CD4-positive, alpha-beta memory T cell (primary cell): ENCODE results near the gene TPM4. TPM values are rescaled to one million over a fixed set of nuclear protein-coding genes. Genes with fewer than 3 reads are reported as not detected.
"Not testable (repeated sequence)": the region's sequence is repeated elsewhere in the genome, so short reads cannot be mapped to it uniquely, and the experiment has no call there.

Experiments
- CTCF ChIA-PET: fragments of 350-600 bp; sonication (Branson Sonifier 250); formaldehyde crosslinking; loops from one replicate; lab custom pipeline; 2021; ENCODE audit warnings: inconsistent platforms; ENCODE audit not compliant: partially characterized antibody; lab: Charles Lee
- POLR2A ChIA-PET: fragments of 350-600 bp; sonication (Branson Sonifier 250); formaldehyde crosslinking; loops from one replicate; lab custom pipeline; 2021; ENCODE audit not compliant: partially characterized antibody; lab: Charles Lee
- DNase-seq, 5 donors: peaks; one replicate each; pipeline versions ENCODE4 v3.0.0 to v3.0.0-alpha.2; 2020 to 2022; ENCODE audit warnings: mixed read lengths in 1 of 5
- H3K27ac ChIP-seq: one replicate; pipeline ENCODE4 v1.7.0; 2013; ENCODE audit warnings: low read depth, low read length
- H3K27me3 ChIP-seq: 2 replicates; pipeline ENCODE4 v1.7.0; 2013; ENCODE audit warnings: mild to moderate bottlenecking, low read length, moderate library complexity; ENCODE audit not compliant: insufficient read depth
- H3K36me3 ChIP-seq: 2 replicates; pipeline ENCODE4 v1.7.0; 2013; ENCODE audit warnings: mild to moderate bottlenecking, low read length, moderate library complexity; ENCODE audit not compliant: insufficient read depth
- H3K4me1 ChIP-seq: 2 replicates; pipeline ENCODE4 v1.7.0; 2013; ENCODE audit warnings: mild to moderate bottlenecking, low read length, moderate library complexity; ENCODE audit not compliant: insufficient read depth
- H3K4me3 ChIP-seq, 2 donors: one replicate each; pipeline ENCODE4 v1.7.0; 2013; ENCODE audit warnings: low read length in 2 of 2, mild to moderate bottlenecking in 1 of 2
- H3K9me3 ChIP-seq, 2 donors: one replicate each; pipeline ENCODE4 v1.7.0; 2013; ENCODE audit warnings: low read length in 2 of 2, control low read depth in 1 of 2; ENCODE audit not compliant: control insufficient read depth in 1 of 2
- H3K27ac Mint-ChIP-seq, 7 donors: one replicate each; pipeline ENCODE4 v1.8.0; 2020 to 2021; ENCODE audit warnings: mixed read lengths in 7 of 7, mild to moderate bottlenecking in 6 of 7, inconsistent platforms in 3 of 7, moderate library complexity in 3 of 7
- H3K27me3 Mint-ChIP-seq, 2 donors: one replicate each; pipeline ENCODE4 v1.8.0; 2020 to 2021; ENCODE audit warnings: mixed read lengths in 2 of 2
- H3K36me3 Mint-ChIP-seq, 2 donors: one replicate each; pipeline ENCODE4 v1.8.0; 2020 to 2021; ENCODE audit warnings: mixed read lengths in 2 of 2, inconsistent platforms in 1 of 2, mild to moderate bottlenecking in 1 of 2
- H3K4me1 Mint-ChIP-seq, 4 donors: one replicate each; pipeline ENCODE4 v1.8.0; 2020 to 2021; ENCODE audit warnings: mixed read lengths in 4 of 4, mild to moderate bottlenecking in 1 of 4
- H3K4me3 Mint-ChIP-seq, 8 donors: one replicate each; pipeline ENCODE4 v1.8.0; 2020 to 2021; ENCODE audit warnings: mixed read lengths in 8 of 8, mild to moderate bottlenecking in 7 of 8, moderate library complexity in 6 of 8, inconsistent platforms in 3 of 8
- H3K9me3 Mint-ChIP-seq, 8 donors: one replicate each; pipeline ENCODE4 v1.8.0; 2020 to 2021; ENCODE audit warnings: mixed read lengths in 8 of 8, mild to moderate bottlenecking in 5 of 8, inconsistent platforms in 3 of 8, moderate library complexity in 1 of 8
- intact Hi-C: fragments of 100-400 bp; cut with micrococcal nuclease; formaldehyde crosslinking; loops from one replicate; pipeline ENCODE4 v1.15.1; 2023
- polyA plus RNA-seq, 2 donors: library from polyadenylated mRNA; unstranded; fragments of 300-500 nt; fragmentation: Illumina TruSeq; gene quantifications; one replicate each; pipeline ENCODE4 v1.2.3, GENCODE V29; 2021
- total RNA-seq, 2 experiments: library from RNA; stranded (reverse); gene quantifications; one replicate each; pipeline ENCODE4 v1.2.3, GENCODE V29; 2021

TPM4 gene
- total and polyA plus RNA-seq, 4 experiments from 2014 or later, result 76.7 to 134 (median 95.8) TPM

- peaks cover 8% of the 10 kb centered on the region for H3K36me3 ChIP-seq
- peaks cover 63% of the 10 kb centered on the region for H3K4me1 ChIP-seq
- POLR2A ChIA-PET, result interaction anchor here (1.0 to 4.3 kb wide), 5 partner anchors 17 to 72 kb away, joined by 3 to 49 read pairs (median 15); partner anchors contain the start of genes FAM32A and TPM4
- no peak overlapping the region for H3K4me3 ChIP-seq
- Mint-ChIP-seq H3K27me3 (no peaks in the 10 kb centered on the region), H3K36me3 (peaks cover 0 to 52% of the 10 kb centered on the region in 2 donors), H3K4me1 (peaks cover 33 to 70% (median 55%) of the 10 kb centered on the region in 4 donors), H3K4me3 (peak overlapping the region; percentile 25 to 70 (median 55)), H3K9me3 (peaks cover 0 to 3% (median 0%) of the 10 kb centered on the region in 8 donors), H3K27ac (peak overlapping the region in 6 of 7 donors; percentile 42 to 88 (median 74))
- H3K27me3 ChIP-seq, result no peaks in the 10 kb centered on the region
- CTCF ChIA-PET, result interaction anchor here (1.0 to 7.6 kb wide), 4 partner anchors 19 to 49 kb away, joined by 3 to 84 read pairs (median 6); no protein-coding TSS in a partner anchor
- H3K9me3 ChIP-seq, result no peaks in the 10 kb centered on the region
- DNase-seq, result no peak
- intact Hi-C loops, result no loop called here
- no peak overlapping the region for H3K27ac ChIP-seq
Observed at GRCh38 chr19:16113727-16114126, 37.4 kb downstream of the TPM4 start.

- H3K36me3 Mint-ChIP-seq, result peaks cover 6 to 65% of the 10 kb centered on the region in 2 donors
- ChIA-PET POLR2A (interaction anchor here (0.8 to 2.3 kb wide), 3 partner anchors 29 to 45 kb away, joined by 4 to 11 read pairs (median 5); no protein-coding TSS in a partner anchor), CTCF (interaction anchor here (0.9 to 1.6 kb wide), 6 partner anchors 45 to 267 kb away, joined by 3 to 5 read pairs (median 4); no protein-coding TSS in a partner anchor)
- Histone ChIP-seq H3K27ac (no peak overlapping the region), H3K36me3 (peaks cover 15% of the 10 kb centered on the region), H3K27me3 (no peaks in the 10 kb centered on the region), H3K4me1 (peaks cover 77% of the 10 kb centered on the region), H3K4me3 (no peak overlapping the region), H3K9me3 (no peaks in the 10 kb centered on the region)
- DNase-seq, result no peak
- H3K4me1 Mint-ChIP-seq, result peaks cover 37 to 84% (median 65%) of the 10 kb centered on the region in 4 donors
- H3K4me3 Mint-ChIP-seq, result peak overlapping the region in 2 of 8 donors; percentile 2 to 52
- intact Hi-C loops, result no loop called here
- no peaks in the 10 kb centered on the region for H3K27me3 Mint-ChIP-seq
- H3K9me3 Mint-ChIP-seq, result peaks cover 0 to 3% (median 0%) of the 10 kb centered on the region in 8 donors
- H3K27ac Mint-ChIP-seq, result peak overlapping the region in 5 of 7 donors; percentile 28 to 82 (median 66)
Observed at GRCh38 chr19:16115301-16116039, 39.2 kb downstream of the TPM4 start.

GRCh38 chr19:16116067-16116466 lies 39.8 kb downstream of the TPM4 start:
- H3K4me3 ChIP-seq, result no peak overlapping the region
- intact Hi-C loops, result no loop called here
- no peaks in the 10 kb centered on the region for H3K27me3 Mint-ChIP-seq
- no peak for DNase-seq
- H3K27ac ChIP-seq, result no peak overlapping the region
- H3K4me1 Mint-ChIP-seq, result peaks cover 37 to 82% (median 64%) of the 10 kb centered on the region in 4 donors
- no peaks in the 10 kb centered on the region for H3K9me3 ChIP-seq
- H3K4me1 ChIP-seq, result peaks cover 71% of the 10 kb centered on the region
- POLR2A ChIA-PET, result interaction anchor here (0.7 to 2.3 kb wide), 2 partner anchors 46 to 61 kb away, joined by 3 to 11 read pairs; no protein-coding TSS in a partner anchor
- H3K4me3 Mint-ChIP-seq, result peak overlapping the region in 2 of 8 donors; percentile 1 to 11
- H3K36me3 ChIP-seq, result peaks cover 15% of the 10 kb centered on the region
- CTCF ChIA-PET, result interaction anchor here (0.9 to 1.7 kb wide), 6 partner anchors 46 to 267 kb away, joined by 3 to 6 read pairs (median 4); no protein-coding TSS in a partner anchor
- H3K27me3 ChIP-seq, result no peaks in the 10 kb centered on the region
- H3K9me3 Mint-ChIP-seq, result peaks cover 0 to 3% (median 0%) of the 10 kb centered on the region in 8 donors
- H3K36me3 Mint-ChIP-seq, result peaks cover 6 to 65% of the 10 kb centered on the region in 2 donors
- H3K27ac Mint-ChIP-seq, result peak overlapping the region in 5 of 7 donors; percentile 28 to 82 (median 66)

- H3K36me3 Mint-ChIP-seq, result peaks cover 15 to 66% of the 10 kb centered on the region in 2 donors
- peak overlapping the region; percentile 75 to 97 (median 87) for H3K27ac Mint-ChIP-seq
- ChIA-PET CTCF (interaction anchor here (1.0 to 2.6 kb wide), 7 partner anchors 22 to 76 kb away, joined by 3 to 8 read pairs (median 5); no protein-coding TSS in a partner anchor), POLR2A (interaction anchor here (0.8 to 1.8 kb wide), 2 partner anchors 26 to 68 kb away, joined by 4 to 6 read pairs; partner anchors contain the start of genes FAM32A and HSH2D)
- DNase-seq, result no peak
- H3K4me1 Mint-ChIP-seq, result peaks cover 31 to 67% (median 55%) of the 10 kb centered on the region in 4 donors
- Histone ChIP-seq H3K4me1 (peaks cover 65% of the 10 kb centered on the region), H3K4me3 (no peak overlapping the region), H3K27me3 (no peaks in the 10 kb centered on the region), H3K36me3 (peaks cover 31% of the 10 kb centered on the region), H3K9me3 (no peaks in the 10 kb centered on the region), H3K27ac (no peak overlapping the region)
- H3K4me3 Mint-ChIP-seq, result peak overlapping the region in 4 of 8 donors; percentile 23 to 66 (median 56)
- intact Hi-C loops, result loop anchor here (2.0 kb wide), 1 partner anchor 25 kb away; the partner anchor contains the start of gene HSH2D
- no peaks in the 10 kb centered on the region for H3K27me3 Mint-ChIP-seq
- no peaks in the 10 kb centered on the region for H3K9me3 Mint-ChIP-seq
Observed at GRCh38 chr19:16117594-16118033, 41.3 kb downstream of the TPM4 start.

- no peak for DNase-seq
- intact Hi-C loops, result loop anchor here (1.0 to 2.0 kb wide), 2 partner anchors 7 to 24 kb away; partner anchors contain the start of genes HSH2D and RAB8A
- ChIA-PET POLR2A (interaction anchor here (0.8 to 1.8 kb wide), 2 partner anchors 25 to 67 kb away, joined by 4 to 6 read pairs; partner anchors contain the start of genes FAM32A and HSH2D), CTCF (interaction anchor here (0.6 to 2.6 kb wide), 6 partner anchors 45 to 62 kb away, joined by 3 to 8 read pairs (median 4); no protein-coding TSS in a partner anchor)
- Mint-ChIP-seq H3K4me1 (peaks cover 28 to 59% (median 48%) of the 10 kb centered on the region in 4 donors), H3K27ac (peak overlapping the region; percentile 80 to 97 (median 94)), H3K9me3 (no peaks in the 10 kb centered on the region), H3K36me3 (peaks cover 15 to 68% of the 10 kb centered on the region in 2 donors), H3K27me3 (no peaks in the 10 kb centered on the region), H3K4me3 (peak overlapping the region in 7 of 8 donors; percentile 54 to 93 (median 65))
- H3K4me1 ChIP-seq, result peaks cover 56% of the 10 kb centered on the region
- H3K27me3 ChIP-seq, result no peaks in the 10 kb centered on the region
- H3K9me3 ChIP-seq, result no peaks in the 10 kb centered on the region
- peaks cover 38% of the 10 kb centered on the region for H3K36me3 ChIP-seq
- peak overlapping the region in 1 of 2 donors; percentile 12 for H3K4me3 ChIP-seq
- peak overlapping the region; percentile 49 for H3K27ac ChIP-seq
Observed at GRCh38 chr19:16118489-16119033, 42.3 kb downstream of the TPM4 start.

GRCh38 chr19:16119075-16119857 lies 43.0 kb downstream of the TPM4 start:
- not testable (repeated sequence) for H3K9me3 Mint-ChIP-seq, H3K4me3 ChIP-seq, H3K9me3 ChIP-seq, H3K27me3 ChIP-seq, H3K27me3 Mint-ChIP-seq
- intact Hi-C loops, result loop anchor here (1.0 to 2.0 kb wide), 2 partner anchors 8 to 24 kb away; partner anchors contain the start of genes HSH2D and RAB8A
- Mint-ChIP-seq H3K4me3 (peak overlapping the region; percentile 75 to 93 (median 84)), H3K27ac (peak overlapping the region; percentile 80 to 97 (median 94)), H3K36me3 (peaks cover 18 to 71% of the 10 kb centered on the region in 2 donors), H3K4me1 (peaks cover 24 to 54% (median 43%) of the 10 kb centered on the region in 4 donors)
- peaks cover 45% of the 10 kb centered on the region for H3K36me3 ChIP-seq
- peak; percentile 46 to 70 (median 54) for DNase-seq
- peak overlapping the region; percentile 49 for H3K27ac ChIP-seq
- CTCF ChIA-PET, result interaction anchor here (0.9 to 2.6 kb wide), 3 partner anchors 24 to 56 kb away, joined by 4 to 8 read pairs (median 5); partner anchors contain the start of gene HSH2D
- peaks cover 50% of the 10 kb centered on the region for H3K4me1 ChIP-seq
- POLR2A ChIA-PET, result interaction anchor here (1.2 to 2.0 kb wide), 3 partner anchors 10 to 33 kb away, joined by 3 to 6 read pairs (median 6); partner anchors contain the start of gene HSH2D
